K562 (cell line): ENCODE data around the gene ILKAP. TPM values are rescaled to one million over a fixed set of nuclear protein-coding genes. Genes with fewer than 3 reads are reported as not detected.

Experiments
- CBX5 ChIP-seq: IDR thresholded peaks from 2 replicates; pipeline ENCODE4 v1.6.1; 2014; ENCODE audit warnings: low read depth, borderline replicate concordance
- NR3C1 ChIP-seq: sonication (generic); formaldehyde crosslinking; IDR thresholded peaks from 2 replicates; pipeline ENCODE4 v1.8.1; 2022; ENCODE audit warnings: missing genetic modification reagents
- SMAD2 ChIP-seq: fragments of 150-350 bp; IDR thresholded peaks from 2 replicates; pipeline ENCODE4 v1.6.1; 2014; ENCODE audit warnings: low read depth, mild to moderate bottlenecking, low read length
- SMARCE1 ChIP-seq: fragments of 450-650 bp; IDR thresholded peaks from 2 replicates; pipeline ENCODE4 v1.7.1; 2016; ENCODE audit warnings: mild to moderate bottlenecking
- TAF1 ChIP-seq: IDR thresholded peaks from 2 replicates; pipeline ENCODE4 v1.6.1; 2011; ENCODE audit warnings: mild to moderate bottlenecking, low read length, moderate library complexity; ENCODE audit not compliant: insufficient read depth, control insufficient read depth, severe bottlenecking; ENCODE audit errors: extremely low read depth
- ZFP30 ChIP-seq: fragments of 250-450 bp; sonication (Bioruptor Pico); IDR thresholded peaks from 2 replicates; pipeline ENCODE4 v1.8.0; 2022; ENCODE audit warnings: moderate library complexity, mild to moderate bottlenecking, inconsistent platforms, borderline replicate concordance
- ZNF146 ChIP-seq: IDR thresholded peaks from one replicate; pipeline ENCODE4 v1.6.1; 2018; ENCODE audit warnings: missing compliant biosample characterization; ENCODE audit not compliant: unreplicated experiment
- ZNF324 ChIP-seq: fragments of 250-450 bp; sonication (Bioruptor Pico); IDR thresholded peaks from 2 replicates; pipeline ENCODE4 v1.4.0; 2020; ENCODE audit warnings: mild to moderate bottlenecking
- ZNF778 ChIP-seq: fragments of 450-650 bp; formaldehyde crosslinking; IDR thresholded peaks from 2 replicates; pipeline ENCODE4 v1.4.0; 2020; ENCODE audit warnings: mild to moderate bottlenecking, moderate library complexity
- polyA plus RNA-seq, 8 experiments: library from polyadenylated mRNA; depleted of rRNA in 4 of 8; stranded (reverse) in 5 of 8; unstranded in 3 of 8; fragments of >200 nt; fragmentation: Nextera tagmentation in 2 of 8; fragmentation: Illumina TruSeq in 1 of 8; extraction: Ambion mirVana in 2 of 8; extraction: Trizol in 1 of 8; gene quantifications; 2 replicates each; pipeline versions ENCODE4 v1.2.1 to v1.2.3, GENCODE V29; 2011 to 2014; ENCODE audit warnings: inconsistent platforms in 1 of 8, missing spikeins in 1 of 8
- total RNA-seq, 7 experiments: library from RNA; depleted of rRNA in 6 of 7; stranded (reverse); fragments of >200 nt in 6 of 7; fragmentation: Illumina TruSeq in 2 of 7; extraction: Trizol in 2 of 7; gene quantifications; 2 replicates each; pipeline versions ENCODE4 v1.2.1 to v1.2.3, GENCODE V29; 2011 to 2021; ENCODE audit warnings: low replicate concordance in 1 of 7
- TF ChIP-seq, protein P1 (sequence below): fragments of 450-650 bp; IDR thresholded peaks from 2 replicates; pipeline ENCODE4 v1.6.1; 2017; ENCODE audit warnings: antibody characterized with exemption, mild to moderate bottlenecking
- TF ChIP-seq, protein P2 (sequence below): sonication (generic); formaldehyde crosslinking; IDR thresholded peaks from 2 replicates; pipeline ENCODE4 v1.4.0; 2020; ENCODE audit warnings: mild to moderate bottlenecking, missing genetic modification reagents
- TF ChIP-seq, protein P3 (sequence below): sonication (generic); formaldehyde crosslinking; IDR thresholded peaks from 2 replicates; pipeline ENCODE4 v1.8.1; 2022; ENCODE audit warnings: missing genetic modification reagents
- TF ChIP-seq, protein P4 (sequence below): fragments of 200-800 bp; sonication (Bioruptor generic); IDR thresholded peaks from 2 replicates; pipeline ENCODE4 v1.6.1; 2016; ENCODE audit warnings: missing genetic modification characterization, missing compliant biosample characterization

The ILKAP gene
- total and polyA plus RNA-seq, 9 of the 15 experiments (the other 6 are each of a cell fraction or from before 2014, with no cell fraction given): 3.1 to 43.9 (median 20.7) TPM

DNA sequence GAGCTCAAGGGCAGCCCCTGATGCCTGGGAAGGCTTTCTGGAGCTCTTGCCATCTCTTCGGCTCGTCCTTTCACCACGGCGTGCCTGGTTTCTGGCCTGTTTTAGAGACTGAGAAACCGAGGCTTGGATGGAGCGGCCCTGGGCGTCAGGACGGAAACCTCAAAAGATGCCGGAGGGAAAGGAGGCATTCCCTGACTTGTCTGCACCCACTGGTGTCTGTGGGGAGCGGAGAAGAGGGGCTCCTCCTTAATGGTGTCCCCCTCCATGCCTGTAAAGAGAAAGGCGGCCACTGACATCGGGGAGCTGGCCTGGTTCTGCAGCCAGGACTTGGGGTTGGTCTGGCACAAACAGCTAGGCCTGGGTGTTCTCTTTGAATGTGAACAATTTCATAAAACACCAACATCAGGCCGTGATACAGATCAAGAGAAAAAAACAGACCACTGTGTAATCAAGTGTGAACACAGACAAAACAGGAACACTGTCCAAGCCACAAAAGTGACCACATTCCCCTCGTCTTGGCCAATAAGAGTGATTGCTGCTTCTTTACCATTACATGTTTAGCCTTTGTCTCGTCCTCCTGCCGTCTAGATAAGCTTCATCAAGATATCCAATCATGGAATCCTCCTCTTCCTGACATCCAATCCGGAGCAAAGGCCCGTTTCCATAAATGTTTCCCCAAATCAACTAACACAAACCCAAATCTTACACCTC is 633 bp upstream of the ILKAP start (continued):
- TF ChIP-seq, protein P1, sequence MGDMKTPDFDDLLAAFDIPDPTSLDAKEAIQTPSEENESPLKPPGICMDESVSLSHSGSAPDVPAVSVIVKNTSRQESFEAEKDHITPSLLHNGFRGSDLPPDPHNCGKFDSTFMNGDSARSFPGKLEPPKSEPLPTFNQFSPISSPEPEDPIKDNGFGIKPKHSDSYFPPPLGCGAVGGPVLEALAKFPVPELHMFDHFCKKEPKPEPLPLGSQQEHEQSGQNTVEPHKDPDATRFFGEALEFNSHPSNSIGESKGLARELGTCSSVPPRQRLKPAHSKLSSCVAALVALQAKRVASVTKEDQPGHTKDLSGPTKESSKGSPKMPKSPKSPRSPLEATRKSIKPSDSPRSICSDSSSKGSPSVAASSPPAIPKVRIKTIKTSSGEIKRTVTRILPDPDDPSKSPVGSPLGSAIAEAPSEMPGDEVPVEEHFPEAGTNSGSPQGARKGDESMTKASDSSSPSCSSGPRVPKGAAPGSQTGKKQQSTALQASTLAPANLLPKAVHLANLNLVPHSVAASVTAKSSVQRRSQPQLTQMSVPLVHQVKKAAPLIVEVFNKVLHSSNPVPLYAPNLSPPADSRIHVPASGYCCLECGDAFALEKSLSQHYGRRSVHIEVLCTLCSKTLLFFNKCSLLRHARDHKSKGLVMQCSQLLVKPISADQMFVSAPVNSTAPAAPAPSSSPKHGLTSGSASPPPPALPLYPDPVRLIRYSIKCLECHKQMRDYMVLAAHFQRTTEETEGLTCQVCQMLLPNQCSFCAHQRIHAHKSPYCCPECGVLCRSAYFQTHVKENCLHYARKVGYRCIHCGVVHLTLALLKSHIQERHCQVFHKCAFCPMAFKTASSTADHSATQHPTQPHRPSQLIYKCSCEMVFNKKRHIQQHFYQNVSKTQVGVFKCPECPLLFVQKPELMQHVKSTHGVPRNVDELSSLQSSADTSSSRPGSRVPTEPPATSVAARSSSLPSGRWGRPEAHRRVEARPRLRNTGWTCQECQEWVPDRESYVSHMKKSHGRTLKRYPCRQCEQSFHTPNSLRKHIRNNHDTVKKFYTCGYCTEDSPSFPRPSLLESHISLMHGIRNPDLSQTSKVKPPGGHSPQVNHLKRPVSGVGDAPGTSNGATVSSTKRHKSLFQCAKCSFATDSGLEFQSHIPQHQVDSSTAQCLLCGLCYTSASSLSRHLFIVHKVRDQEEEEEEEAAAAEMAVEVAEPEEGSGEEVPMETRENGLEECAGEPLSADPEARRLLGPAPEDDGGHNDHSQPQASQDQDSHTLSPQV: peak; percentile 10; the same call in 1 of the 2 replicates
- no peak for TF ChIP-seq ZNF778 (CRISPR knock-in tag)
- TF ChIP-seq SMARCE1: peak; percentile 79; the same call in 1 of the 2 replicates
- TF ChIP-seq, protein P2, sequence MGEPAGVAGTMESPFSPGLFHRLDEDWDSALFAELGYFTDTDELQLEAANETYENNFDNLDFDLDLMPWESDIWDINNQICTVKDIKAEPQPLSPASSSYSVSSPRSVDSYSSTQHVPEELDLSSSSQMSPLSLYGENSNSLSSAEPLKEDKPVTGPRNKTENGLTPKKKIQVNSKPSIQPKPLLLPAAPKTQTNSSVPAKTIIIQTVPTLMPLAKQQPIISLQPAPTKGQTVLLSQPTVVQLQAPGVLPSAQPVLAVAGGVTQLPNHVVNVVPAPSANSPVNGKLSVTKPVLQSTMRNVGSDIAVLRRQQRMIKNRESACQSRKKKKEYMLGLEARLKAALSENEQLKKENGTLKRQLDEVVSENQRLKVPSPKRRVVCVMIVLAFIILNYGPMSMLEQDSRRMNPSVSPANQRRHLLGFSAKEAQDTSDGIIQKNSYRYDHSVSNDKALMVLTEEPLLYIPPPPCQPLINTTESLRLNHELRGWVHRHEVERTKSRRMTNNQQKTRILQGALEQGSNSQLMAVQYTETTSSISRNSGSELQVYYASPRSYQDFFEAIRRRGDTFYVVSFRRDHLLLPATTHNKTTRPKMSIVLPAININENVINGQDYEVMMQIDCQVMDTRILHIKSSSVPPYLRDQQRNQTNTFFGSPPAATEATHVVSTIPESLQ (CRISPR knock-in tag): no peak
- TF ChIP-seq, protein P3, sequence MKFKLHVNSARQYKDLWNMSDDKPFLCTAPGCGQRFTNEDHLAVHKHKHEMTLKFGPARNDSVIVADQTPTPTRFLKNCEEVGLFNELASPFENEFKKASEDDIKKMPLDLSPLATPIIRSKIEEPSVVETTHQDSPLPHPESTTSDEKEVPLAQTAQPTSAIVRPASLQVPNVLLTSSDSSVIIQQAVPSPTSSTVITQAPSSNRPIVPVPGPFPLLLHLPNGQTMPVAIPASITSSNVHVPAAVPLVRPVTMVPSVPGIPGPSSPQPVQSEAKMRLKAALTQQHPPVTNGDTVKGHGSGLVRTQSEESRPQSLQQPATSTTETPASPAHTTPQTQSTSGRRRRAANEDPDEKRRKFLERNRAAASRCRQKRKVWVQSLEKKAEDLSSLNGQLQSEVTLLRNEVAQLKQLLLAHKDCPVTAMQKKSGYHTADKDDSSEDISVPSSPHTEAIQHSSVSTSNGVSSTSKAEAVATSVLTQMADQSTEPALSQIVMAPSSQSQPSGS (CRISPR knock-in tag): no peak
- peak; percentile 4 for TF ChIP-seq TAF1
- TF ChIP-seq, protein P4, sequence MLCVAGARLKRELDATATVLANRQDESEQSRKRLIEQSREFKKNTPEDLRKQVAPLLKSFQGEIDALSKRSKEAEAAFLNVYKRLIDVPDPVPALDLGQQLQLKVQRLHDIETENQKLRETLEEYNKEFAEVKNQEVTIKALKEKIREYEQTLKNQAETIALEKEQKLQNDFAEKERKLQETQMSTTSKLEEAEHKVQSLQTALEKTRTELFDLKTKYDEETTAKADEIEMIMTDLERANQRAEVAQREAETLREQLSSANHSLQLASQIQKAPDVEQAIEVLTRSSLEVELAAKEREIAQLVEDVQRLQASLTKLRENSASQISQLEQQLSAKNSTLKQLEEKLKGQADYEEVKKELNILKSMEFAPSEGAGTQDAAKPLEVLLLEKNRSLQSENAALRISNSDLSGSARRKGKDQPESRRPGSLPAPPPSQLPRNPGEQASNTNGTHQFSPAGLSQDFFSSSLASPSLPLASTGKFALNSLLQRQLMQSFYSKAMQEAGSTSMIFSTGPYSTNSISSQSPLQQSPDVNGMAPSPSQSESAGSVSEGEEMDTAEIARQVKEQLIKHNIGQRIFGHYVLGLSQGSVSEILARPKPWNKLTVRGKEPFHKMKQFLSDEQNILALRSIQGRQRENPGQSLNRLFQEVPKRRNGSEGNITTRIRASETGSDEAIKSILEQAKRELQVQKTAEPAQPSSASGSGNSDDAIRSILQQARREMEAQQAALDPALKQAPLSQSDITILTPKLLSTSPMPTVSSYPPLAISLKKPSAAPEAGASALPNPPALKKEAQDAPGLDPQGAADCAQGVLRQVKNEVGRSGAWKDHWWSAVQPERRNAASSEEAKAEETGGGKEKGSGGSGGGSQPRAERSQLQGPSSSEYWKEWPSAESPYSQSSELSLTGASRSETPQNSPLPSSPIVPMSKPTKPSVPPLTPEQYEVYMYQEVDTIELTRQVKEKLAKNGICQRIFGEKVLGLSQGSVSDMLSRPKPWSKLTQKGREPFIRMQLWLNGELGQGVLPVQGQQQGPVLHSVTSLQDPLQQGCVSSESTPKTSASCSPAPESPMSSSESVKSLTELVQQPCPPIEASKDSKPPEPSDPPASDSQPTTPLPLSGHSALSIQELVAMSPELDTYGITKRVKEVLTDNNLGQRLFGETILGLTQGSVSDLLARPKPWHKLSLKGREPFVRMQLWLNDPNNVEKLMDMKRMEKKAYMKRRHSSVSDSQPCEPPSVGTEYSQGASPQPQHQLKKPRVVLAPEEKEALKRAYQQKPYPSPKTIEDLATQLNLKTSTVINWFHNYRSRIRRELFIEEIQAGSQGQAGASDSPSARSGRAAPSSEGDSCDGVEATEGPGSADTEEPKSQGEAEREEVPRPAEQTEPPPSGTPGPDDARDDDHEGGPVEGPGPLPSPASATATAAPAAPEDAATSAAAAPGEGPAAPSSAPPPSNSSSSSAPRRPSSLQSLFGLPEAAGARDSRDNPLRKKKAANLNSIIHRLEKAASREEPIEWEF: no peak
- no peak for TF ChIP-seq ZFP30 (CRISPR knock-in tag)
- no peak for TF ChIP-seq CBX5
- TF ChIP-seq ZNF146: no peak
- no peak for TF ChIP-seq NR3C1 (CRISPR knock-in tag)
- no peak for TF ChIP-seq SMAD2
- TF ChIP-seq ZNF324 (CRISPR knock-in tag): no peak
